HuH-7 (cell line): ENCODE measurements around the gene HAND1.
A peak's percentile ranks its signal among the peaks of the same experiment; 100 is the strongest.
"Not testable (repeated sequence)": the region's sequence is repeated elsewhere in the genome, so short reads cannot be mapped to it uniquely, and the experiment has no call there.

Source experiments
- DNase-seq: peaks from one replicate; pipeline ENCODE4 v3.0.0; 2011; ENCODE audit warnings: low spot score

The HAND1 gene

DNA sequence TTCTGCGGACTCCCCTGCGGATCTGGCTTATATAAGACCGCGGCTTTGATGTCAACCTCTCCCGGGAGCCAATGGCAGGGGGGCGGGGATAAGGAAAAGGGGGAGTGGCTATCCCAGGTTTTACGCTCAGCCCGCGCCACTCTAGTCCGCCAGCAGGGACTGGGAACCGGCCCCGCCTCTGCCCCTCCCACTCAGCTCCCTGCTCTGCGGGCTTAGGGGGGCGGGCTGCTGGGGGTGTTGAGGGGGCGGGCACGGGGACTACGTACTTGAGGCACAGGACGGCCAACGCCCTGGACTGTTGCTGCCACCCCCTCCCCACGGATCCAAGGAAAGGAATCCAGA, at the start of gene HAND1:
HAND1 (minus strand) TSS at position 4 of the 342 bp plus-strand sequence. CDS start 219 bp downstream, outside the sequence.
- no peak for DNase-seq

DNA sequence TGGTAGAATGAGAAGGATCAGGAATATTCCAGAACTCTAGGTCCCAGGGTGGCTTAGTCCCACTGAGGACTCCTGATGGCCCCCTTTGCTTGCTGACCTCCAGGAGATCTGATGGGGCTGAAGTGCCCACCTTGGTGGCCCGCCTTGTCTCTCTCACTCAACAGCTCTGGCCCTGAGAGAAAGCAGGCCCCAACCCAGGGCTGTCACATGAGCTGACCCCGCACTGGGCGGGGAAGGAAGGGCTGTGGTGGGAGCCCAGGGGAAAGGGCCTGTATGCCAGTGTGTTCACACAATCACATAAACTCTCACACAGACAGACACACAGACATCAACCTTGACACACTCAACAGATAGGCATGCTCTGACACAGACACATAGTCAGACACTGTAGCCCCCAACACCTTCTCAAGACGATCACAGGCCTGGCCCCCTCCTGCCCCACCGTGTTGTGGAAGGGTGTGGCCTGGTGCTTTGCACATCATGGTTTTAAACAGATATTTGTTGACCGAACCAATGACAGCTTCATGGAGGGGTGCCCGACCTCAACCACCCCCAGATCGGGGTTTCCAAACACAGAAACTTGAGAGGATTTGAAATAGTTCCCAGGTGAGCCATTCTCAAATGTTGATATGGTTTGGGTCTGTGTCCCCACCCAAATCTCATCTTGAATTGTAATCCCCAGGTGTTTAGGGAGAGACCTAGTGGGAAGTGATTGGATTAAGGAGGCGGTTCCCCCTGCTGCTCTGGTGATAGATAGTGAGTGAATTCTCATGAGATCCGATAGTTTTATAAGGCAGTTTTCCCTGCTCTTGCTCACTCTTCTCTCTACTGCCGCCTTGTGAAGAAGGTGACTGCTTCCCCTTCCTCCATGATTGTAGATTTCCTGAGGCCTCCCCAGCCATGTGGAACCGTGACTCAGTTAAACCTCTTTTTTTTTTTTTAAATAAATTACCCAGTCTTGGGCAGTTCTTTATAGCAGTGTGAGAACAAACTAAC, 48.5 kb upstream of the HAND1 start:
- no peak for DNase-seq

- DNase-seq, result no peak
These were observed 46.8 kb upstream of the HAND1 start for GRCh38 chr5:154524859-154525258.

DNA sequence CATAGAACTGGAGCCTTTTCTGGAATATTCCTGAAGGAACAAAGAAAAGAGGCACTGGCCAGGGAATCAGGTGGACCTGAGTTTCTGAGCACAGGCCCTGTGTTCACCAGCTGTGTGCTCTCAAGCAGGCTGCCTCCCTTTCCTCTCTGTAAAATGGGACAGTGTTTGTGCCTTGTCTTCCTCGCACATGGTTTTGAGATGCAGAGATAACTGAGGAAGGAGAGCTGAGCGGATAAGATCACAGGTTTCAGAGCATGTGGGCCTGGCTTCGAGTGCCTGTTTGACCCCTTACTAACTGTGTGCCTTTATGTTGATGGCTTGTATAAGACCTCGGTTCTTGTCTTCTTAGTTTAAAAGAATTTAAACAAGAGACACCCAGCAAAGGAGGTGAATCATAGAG, 46.2 kb upstream of the HAND1 start:
- DNase-seq, result no peak

- no peak for DNase-seq
These were observed 45.7 kb upstream of the HAND1 start for GRCh38 chr5:154523709-154524108.

DNA sequence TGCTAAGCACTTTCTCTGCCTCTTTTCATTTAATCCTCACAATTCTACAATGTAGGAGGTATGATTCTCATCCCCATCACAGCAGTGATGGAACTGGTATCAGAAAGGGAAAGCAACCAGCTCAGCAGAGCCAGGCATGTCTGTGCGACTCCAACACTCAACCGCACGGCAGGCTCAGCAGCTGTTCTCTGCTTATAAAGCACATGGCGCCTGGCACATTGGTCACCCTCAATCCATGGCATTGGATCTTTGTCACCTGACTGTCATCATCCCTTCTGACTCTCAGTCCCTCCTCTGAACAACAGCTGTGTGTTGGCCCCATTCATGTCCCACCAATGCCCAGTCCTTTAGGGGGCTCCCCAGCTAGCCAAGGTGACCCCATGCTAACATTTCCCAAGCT, 45.1 kb upstream of the HAND1 start:
- no peak for DNase-seq

DNA sequence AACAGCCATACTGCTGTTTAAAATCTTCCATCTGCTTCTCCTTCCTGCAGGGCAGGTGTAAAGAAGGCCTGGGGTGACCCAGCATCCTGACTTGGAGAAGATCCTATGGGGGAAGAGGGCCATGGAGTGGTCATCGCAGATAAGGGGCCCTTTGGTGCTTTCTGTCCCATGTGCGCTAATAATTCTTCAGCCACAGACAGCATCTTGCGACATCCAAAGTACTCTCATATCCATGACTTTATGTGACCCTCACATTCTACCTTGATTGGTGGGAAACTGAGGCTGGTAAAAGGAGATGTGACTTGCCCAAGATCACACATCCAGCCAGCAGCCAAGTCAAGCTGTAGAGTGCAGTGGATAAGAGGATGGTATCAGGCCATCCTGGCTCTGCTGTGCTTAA, 44.3 kb upstream of the HAND1 start:
- no peak for DNase-seq

- no peak for DNase-seq
These were observed 43.7 kb upstream of the HAND1 start for GRCh38 chr5:154521756-154522155.

- DNase-seq, result peak; percentile 74
These were observed 42.9 kb upstream of the HAND1 start for GRCh38 chr5:154520861-154521453.

GRCh38 chr5:154519359-154519758, 41.3 kb upstream of the HAND1 start:
- no peak for DNase-seq

DNA sequence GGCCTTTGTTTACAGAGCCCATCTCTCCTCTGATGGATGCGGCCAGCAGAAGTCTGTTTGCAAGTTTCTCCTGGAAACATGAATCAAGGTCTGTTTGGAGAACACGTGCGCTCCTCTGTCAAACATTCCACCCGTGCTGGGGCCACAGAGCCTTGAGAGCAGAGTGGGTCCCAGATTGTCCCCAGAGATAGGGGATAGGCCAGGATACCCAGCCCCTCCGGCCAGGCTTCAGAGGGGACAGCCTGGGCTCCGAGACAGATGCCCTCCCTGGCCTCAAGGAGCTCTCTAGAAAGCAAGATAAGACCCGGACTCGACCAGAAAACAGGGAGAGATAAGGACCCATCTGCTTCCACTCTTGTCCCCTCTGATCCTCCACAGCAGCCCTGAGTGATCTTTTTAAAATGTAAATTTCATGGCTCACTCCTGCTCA, 40.4 kb upstream of the HAND1 start:
- no peak for DNase-seq

- no peak for DNase-seq
These were observed 39.9 kb upstream of the HAND1 start for GRCh38 chr5:154517810-154518437.

DNA sequence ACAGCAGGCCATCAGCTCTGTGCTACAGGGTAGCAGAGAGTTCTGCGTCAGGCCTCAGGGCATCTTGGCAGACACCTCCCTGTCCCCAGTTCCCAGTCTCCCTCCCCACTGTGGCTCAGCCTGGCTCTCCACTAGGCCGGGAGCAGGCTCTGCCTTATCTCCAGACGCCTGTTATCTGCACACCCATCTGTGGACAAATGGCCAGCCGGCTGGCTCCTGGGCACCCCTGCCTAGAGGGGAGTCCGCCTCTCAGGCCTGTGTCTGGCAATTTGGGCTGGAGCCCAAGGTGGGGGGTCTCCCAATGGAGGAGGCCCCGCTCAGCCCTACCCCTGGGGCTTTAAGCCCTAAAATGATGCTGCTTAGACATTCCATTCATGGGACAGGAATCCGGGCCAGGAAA, 39.2 kb upstream of the HAND1 start:
- DNase-seq, result no peak

- DNase-seq, result no peak
These were observed 38.4 kb upstream of the HAND1 start for GRCh38 chr5:154516475-154516874.

DNA sequence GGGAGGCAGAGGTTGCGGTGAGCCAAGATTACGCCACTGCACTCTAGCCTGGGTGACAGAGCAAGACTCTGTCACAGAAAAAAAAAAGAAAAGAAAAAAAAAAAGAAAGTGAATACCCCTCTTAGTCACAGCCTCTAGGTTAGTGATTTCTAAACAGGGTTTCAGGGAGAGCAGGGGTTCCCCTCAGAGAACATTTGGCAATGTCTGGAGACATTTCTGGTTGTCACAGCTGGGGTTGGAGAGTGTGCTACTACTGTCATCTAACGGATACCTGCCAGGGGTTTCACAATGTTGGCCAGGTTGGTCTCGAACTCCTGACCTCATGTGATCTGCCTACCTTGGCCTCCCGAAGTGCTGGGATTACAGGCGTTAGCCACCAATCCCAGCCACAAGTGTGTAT, 37.5 kb upstream of the HAND1 start:
- DNase-seq, result not testable (repeated sequence)

- no peak for DNase-seq
These were observed 36.3 kb upstream of the HAND1 start for GRCh38 chr5:154514331-154514730.

DNA sequence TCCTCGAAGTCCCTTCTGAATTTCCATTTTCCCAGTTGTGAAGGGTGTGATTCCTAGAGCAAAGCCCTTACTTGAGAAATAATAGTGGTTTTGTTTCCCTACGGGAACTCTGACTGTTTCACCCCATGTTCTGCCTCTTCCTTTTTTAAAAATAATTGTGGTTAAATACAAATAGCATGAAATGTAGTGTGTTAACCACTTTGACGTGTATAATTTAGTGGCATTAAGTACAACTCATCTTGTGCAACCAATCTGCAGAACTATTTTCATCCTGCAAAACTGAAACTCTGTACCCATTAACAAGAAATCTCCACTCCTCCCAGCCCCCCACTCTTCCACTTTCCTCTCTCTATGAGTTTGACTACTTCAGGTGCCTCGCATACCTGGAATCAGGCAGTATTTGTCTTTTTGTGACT, 35.6 kb upstream of the HAND1 start:
- no peak for DNase-seq

DNA sequence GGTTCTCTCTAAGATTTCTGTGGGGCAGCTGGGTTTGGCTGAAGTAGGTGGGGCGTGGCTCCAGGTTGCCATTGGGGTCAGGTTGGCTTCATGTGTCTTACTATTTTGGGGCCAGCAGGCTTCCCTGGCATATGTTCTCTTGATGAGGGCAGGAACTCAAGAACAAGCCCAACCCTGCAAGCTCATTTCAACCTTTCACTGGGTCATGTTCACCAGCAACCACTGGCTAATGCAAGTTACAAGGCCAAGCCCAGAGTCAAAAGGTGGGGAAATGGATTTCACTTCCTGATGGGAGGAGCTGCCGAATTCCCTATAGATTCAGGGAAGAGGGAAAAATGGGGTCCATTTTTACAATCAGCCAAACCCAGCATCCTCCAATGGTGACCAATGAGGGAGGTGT, 34.0 kb upstream of the HAND1 start:
- DNase-seq, result no peak

GRCh38 chr5:154509784-154510555, 31.9 kb upstream of the HAND1 start:
- no peak for DNase-seq

DNA sequence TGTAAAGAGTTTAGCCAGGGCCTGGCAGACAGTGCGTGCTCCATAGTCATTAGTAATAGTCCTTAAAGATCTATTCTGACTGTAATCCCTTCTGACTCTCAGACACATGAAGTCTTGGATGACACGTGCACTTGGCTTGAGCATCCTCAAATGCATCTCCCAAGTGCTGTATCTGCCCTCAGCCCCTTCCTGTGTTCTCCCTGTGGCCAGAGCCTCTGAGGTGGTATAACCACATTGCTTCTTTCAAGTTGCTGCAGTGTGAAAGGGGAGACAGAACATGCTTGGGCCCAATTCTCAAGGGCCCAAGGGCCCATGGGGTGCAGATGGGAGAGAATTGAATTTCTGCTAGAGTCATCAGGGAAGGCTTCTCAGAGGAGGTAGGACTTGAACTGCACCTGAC, 30.1 kb upstream of the HAND1 start:
- DNase-seq, result no peak

DNA sequence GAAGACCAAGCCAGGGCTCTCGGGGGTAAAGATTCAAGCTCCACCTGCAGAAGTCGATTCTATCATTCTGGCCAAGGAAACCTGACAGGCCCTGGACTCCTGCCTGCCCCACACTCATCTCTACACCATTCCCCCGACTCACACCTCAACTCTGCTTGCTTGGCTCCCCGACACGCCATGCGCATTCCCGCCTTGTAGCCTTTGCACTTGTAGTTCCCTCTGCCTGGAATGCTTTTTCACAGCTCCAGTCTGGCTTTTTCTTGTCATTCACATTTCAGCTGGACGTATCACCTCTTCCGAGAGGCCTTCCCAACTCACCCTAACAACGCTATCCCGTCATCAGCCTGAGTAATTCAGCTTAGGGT, 28.7 kb upstream of the HAND1 start:
- DNase-seq, result no peak

DNA sequence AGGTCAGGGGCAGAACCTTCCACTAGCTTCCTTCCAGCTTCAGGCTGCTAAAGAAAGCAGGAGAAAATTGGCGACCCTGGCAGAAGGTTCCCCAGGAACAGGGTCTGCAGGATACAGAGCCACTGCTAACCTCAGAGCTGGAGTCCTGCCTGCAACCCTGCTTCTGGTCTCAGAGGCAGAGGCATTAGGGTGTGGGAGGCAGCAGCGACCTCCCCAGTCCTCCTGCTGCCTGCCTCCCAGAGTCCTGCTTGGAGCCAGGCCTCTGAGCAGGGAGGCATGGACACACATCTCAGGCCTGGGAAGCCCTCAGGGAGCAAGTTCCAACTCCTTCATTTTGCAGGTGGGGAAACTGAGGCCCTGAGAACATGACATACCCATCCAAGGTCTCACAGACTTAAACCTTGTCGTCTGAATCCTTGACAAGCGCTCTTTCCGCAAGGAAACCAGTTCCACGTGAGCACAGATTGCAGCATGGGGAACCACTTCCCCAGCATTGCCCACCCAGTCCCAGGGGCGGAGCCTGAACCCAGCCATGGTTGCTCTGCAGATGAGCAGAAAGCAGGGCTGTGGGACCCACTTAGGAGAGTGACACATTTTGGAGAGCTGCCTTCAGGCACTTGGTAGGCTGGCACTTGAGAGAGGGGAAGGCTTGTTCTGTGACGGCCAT, 28.2 kb upstream of the HAND1 start:
- DNase-seq, result no peak
